ENCODE measurements around the gene HABP2.

The HABP2 gene

GRCh38 chr10:113557424-113557862 lies 4.6 kb downstream of the HABP2 start:
- no peak for DNase-seq (ENCODE audit: low read depth, low spot score)

GRCh38 chr10:113557903-113558321 lies 5.1 kb downstream of the HABP2 start:
- no peak for DNase-seq (ENCODE audit: low read depth, low spot score)

GRCh38 chr10:113560071-113560470 lies 7.2 kb downstream of the HABP2 start:
- DNase-seq (ENCODE audit: low read depth, low spot score): no peak

DNA sequence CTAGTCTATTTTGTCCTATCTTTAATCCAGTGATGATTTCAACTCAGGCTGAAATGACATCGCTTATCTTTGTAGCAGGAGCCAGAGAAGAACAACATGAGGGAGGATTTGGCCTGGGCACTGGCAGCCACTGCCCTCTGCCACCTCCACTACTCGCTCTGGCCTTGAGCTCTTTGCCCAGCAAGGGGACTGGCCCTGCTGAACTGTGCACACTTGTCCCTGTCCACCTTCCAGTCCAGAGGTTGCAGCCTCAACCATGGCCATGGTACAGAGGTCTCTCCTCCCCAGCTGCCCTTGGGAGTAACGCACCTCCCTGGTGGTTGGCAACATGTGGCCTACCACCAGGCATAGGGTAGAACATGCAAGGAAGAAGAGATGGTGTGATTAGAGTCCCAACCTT lies 8.4 kb downstream of the HABP2 start:
- DNase-seq (ENCODE audit: low read depth, low spot score): no peak

DNA sequence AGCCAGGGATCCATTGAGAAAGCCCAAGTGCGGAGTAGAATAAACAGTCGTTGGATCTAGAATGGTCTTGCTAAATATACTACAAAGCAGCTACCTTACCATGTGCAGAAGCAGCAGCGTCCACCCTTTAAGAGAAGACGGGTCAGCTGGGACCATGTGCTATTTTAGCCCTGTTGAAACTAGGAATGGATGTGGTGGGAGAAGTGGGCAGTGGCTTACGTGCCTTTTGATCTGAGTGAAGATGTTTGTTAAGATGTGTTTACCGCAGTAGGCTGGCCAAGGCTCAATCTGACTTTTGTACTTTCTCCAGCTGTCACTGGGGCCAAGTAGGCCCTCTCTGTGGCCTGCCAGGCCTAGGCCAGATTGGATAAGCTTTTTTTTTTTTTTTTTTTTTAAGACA lies 9.2 kb downstream of the HABP2 start:
- DNase-seq (ENCODE audit: low read depth, low spot score): no peak

GRCh38 chr10:113562704-113563103 lies 9.9 kb downstream of the HABP2 start:
- DNase-seq (ENCODE audit: low read depth, low spot score): no peak

- DNase-seq (ENCODE audit: low read depth, low spot score): peak; percentile 24
Measured at GRCh38 chr10:113563306-113564088, 10.6 kb downstream of the HABP2 start.

GRCh38 chr10:113565364-113565763 lies 12.5 kb downstream of the HABP2 start:
- DNase-seq (ENCODE audit: low read depth, low spot score): no peak

- DNase-seq (ENCODE audit: low read depth, low spot score): no peak
Measured at GRCh38 chr10:113566888-113567287, 14.0 kb downstream of the HABP2 start.

- DNase-seq (ENCODE audit: low read depth, low spot score): no peak
Measured at GRCh38 chr10:113569576-113569975, 16.7 kb downstream of the HABP2 start.

DNA sequence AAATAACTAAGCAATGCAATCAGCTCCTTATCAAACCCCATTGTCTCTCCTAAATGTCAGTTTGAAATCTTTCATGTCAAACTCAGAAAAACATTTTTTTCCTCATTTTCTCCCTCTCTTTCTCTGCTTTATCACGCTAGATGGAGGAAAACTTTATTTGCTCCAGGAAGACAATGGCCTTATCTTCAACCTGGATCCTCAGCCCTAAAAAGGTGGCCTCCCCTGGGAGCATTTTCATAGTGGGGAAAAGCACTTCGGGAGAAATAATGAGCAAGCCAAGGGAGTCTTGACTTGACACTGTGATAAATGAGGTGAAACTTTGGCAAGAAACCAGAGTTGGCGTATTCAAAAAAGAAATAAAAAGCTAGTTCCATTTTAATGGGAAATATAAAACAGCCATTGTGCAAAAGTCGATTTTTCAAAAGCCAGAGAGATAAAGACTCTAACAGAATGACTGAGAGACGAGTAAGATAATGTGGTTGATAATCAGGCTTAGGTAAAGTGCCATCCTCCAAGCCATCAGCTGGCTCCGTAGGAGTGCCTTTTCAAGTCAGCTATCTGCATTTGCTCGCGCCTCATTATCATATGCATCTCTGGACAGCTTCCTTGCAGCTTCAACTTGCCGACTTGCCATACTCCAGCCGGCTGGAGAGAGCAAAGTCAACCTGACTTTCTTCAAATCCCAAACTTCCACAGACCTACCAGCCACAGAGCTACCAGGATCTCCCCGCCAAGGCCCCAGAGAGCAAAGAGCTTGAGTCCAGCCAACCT lies 19.9 kb downstream of the HABP2 start:
- DNase-seq (ENCODE audit: low read depth, low spot score): no peak

GRCh38 chr10:113573368-113573767 lies 20.5 kb downstream of the HABP2 start:
- DNase-seq (ENCODE audit: low read depth, low spot score): no peak

GRCh38 chr10:113576852-113577251 lies 24.0 kb downstream of the HABP2 start:
- DNase-seq (ENCODE audit: low read depth, low spot score): no peak

DNA sequence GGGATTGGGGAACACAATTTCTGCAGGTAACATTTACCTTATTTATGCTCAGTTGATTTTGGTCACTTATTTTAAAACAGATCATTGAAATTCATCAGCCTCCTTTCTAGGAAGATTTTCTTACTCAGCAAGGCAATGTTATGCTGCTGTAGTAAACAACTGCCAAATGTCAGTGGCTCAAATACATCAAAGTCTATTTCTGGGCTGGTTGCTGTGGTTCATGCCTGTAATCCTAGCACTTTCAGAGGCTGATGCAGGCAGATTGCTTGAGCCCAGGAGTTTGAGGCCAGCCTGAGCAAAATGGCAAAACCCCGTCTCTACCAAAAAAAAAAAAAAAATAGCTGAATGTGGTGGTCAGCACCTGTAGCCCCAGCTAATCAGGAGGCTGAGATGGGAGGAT lies 25.9 kb downstream of the HABP2 start:
- DNase-seq (ENCODE audit: low read depth, low spot score): no peak

DNA sequence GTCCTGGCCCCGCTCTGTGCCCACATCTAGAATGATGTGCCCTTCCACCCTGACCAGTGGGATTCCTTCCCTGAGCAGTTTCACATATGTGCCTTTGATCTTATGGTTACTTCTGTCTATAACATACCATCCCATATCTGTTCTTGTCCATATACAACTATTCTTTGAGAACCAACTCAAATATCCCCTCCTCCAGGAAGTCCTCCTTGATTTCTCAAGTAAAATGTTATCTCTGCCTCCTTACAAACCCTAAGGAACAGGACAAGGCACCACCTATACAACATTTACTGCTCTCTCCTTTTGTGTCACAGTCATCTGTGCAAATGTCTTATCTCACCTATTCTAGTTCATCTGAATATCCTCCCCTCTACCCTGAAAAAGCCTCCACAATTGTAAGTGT lies 28.2 kb downstream of the HABP2 start:
- DNase-seq (ENCODE audit: low read depth, low spot score): no peak

- DNase-seq (ENCODE audit: low read depth, low spot score): no peak
Measured at GRCh38 chr10:113583571-113583970, 30.7 kb downstream of the HABP2 start.

- no peak for DNase-seq (ENCODE audit: low read depth, low spot score)
Measured at GRCh38 chr10:113585949-113586348, 33.1 kb downstream of the HABP2 start.

DNA sequence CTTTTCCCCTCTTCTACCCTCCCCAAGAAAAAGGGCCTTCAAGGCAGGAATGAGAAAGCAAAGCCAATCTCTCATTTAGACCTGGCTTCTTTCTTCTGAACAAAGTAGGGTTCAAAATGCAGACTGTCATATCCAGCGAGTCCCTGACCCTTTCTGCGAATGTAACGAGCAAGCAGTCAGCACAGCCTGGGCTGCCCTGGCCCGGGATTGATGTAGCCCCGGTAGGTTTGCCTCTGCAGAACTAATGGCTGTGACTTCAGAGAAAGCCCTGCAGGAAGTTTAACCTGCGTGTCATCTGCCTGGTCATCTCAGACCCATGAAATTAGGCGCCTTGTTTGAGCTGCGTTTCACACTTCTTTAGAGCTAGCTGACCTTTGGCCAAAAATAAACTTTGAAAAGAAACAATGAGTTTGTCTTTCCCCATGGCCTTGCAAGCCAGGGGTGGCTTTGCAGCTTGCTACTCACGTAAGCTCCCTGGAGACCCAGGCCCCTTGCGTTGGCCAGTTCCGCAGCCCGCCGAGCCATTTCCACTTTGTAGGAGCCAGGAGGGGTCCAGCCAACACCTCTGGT lies 36.4 kb downstream of the HABP2 start:
- DNase-seq (ENCODE audit: low read depth, low spot score): no peak

DNA sequence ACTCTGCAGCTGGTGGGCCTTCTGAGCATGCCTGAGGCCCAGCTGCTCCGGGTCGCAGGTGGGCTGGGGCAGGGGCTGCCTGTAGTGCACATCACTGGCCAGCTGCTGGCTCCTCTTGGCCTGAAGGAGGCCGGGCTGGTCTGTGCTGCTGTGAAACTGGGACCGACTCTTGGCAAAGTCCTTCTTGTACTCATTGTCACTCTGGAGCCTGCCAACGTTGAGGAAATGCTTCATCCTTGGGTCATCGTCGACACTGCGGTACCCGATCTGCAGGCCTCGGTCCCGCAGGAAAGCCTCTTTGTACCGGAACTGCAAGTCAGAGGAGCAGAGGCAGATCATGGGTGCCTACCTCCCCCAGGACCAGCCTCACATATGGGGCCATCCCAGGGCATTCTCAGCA lies 37.7 kb downstream of the HABP2 start:
- DNase-seq (ENCODE audit: low read depth, low spot score): no peak

DNA sequence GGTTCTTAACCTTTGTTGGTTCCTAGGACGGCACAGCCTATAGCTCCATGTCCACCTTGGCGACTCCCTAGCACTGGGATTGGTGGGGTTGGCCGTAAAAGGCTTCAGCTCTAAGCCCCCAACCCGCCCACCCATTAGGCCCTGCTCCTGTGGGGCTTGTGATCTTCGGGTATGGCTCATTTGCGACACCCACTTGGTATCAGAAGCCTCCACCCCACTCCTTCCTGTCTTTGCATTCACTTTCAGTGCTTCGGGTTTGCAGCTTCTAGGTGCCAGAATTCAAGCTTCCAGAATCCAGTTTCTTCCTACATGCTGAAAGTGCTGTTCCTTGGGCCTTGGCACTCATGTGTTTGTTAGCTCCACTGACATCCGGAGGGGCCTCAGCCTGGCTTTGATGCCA lies 39.5 kb downstream of the HABP2 start:
- DNase-seq (ENCODE audit: low read depth, low spot score): no peak

DNA sequence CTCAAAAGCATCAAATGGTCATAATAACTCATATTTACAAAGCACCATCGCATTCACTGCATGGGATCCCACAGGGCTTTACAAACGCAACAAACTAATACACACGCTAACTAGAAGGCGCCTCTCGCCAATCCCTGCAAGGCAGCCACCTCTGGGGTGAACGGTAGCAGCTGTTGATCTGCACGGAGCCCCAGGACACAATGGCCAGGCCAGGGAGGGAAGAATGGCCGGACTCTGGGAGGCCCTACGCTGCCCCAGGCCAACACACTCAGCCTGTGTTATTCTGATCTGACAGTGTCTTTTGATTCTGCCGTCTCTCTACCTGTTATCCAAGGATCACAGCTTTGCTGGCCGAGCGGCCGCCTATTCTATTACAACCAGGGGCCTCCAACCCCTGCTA lies 41.8 kb downstream of the HABP2 start:
- no peak for DNase-seq (ENCODE audit: low read depth, low spot score)

GRCh38 chr10:113600569-113600968 lies 47.7 kb downstream of the HABP2 start:
- no peak for DNase-seq (ENCODE audit: low read depth, low spot score)
